NCI-H187 (cell line): Measurements from ENCODE around the gene ARHGAP24.
"Not testable (repeated sequence)": the region's sequence is repeated elsewhere in the genome, so short reads cannot be mapped to it uniquely, and the experiment has no call there.

Experiments
- DNase-seq, 2 experiments: peaks; one replicate each; lab custom pipeline; 2025; lab: John Stamatoyannopoulos, UW

The ARHGAP24 gene

DNA sequence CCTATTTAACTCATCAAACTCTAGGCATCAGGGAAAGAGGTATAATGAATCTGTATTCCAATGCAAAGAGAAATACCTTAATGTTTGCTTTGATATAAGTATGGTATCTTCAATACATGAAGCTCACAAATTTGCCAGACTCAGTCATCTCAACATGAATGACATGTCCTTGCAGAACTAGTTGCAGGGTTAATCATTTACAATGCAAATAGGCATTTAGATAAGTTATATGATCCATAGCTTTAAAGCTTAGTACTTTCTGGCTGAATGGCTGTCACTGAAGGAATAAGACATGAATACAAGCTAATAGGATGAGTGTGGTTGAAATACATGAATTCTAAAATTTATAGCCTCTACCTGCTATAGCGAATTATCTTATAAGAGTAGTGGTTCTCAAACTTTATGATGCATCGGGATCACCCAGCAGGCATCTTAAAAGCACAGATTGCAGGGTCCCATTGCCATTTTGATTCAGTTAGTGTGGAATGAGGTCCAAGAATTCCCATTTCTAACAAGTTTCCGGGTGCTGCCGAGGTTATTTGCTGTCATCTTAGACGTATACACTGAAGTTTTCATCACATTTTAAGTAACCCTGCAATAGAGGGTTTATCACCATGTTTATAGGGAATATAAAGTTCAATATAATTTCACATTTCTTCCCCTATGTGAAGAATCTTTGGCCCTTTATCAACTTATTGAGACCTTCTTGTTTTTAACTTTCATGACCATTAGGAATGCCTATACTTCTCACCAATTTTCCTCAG, 439.2 kb downstream of the ARHGAP24 start:
- DNase-seq: no peak

- DNase-seq: not testable (repeated sequence)
These were observed 440.6 kb downstream of the ARHGAP24 start for GRCh38 chr4:85915570-85915969.

GRCh38 chr4:85919200-85919887, 444.4 kb downstream of the ARHGAP24 start:
- no peak for DNase-seq

DNA sequence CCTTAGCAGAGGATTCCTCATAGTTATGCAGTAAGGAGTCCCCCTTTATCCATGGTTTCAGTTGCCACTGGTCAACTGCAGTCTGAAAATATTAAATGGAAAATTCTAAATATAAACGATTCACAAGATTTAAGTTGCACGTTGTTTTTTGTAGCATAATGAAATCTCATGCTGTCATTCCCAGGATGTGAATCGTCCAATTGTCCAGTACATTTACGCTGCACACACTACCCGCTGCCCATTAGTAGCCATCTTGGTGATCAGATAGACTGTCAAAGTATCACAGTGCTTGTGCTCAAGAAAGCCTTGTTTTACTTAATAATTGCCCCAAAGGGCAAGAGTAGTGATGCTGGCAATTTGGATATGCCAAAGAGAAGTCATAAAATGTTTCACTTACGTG, 450.1 kb downstream of the ARHGAP24 start:
- no peak for DNase-seq

DNA sequence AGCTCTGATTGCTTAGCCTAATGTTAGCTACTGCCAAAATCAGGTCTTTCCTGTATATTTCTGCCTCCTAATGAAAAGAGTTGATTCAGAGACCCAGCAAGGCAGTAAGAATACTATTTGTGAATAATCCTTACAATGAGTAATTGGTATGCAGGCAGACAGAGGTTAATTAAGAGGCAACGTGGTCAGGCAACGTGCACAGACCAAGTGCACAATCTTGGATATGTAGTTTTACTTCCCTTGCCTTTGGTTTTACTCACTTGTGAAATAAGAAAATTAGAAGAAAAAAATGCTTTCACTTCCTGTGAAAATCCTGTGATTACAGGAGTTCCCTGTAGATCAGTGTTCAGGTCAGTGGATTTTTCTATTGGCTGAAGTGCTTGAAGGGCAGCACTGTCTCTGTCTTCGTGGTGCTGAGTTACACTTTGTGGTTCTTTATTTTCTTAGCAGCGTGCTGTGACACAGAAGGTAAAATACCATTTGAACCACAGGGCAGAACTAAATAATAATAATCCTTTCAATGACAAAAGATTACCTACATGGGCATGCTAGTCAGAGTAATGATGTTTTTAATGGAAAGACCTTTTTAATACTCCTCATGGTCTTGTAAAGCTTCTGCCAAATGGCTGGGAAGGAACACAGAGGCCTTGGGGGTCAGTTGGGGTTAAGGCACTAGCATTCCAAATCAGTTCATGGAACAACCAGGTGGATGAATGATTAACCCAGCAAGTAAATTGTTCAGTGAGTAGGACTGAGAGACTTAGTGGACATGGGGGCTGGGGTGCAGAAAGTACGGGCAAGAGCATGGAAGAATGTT, 454.0 kb downstream of the ARHGAP24 start:
- no peak for DNase-seq

- peak; percentile 44 to 79 for DNase-seq
These were observed 455.2 kb downstream of the ARHGAP24 start for GRCh38 chr4:85929961-85930665.

- peak; percentile 15 to 23 for DNase-seq
These were observed 457.7 kb downstream of the ARHGAP24 start for GRCh38 chr4:85932500-85933290.

DNA sequence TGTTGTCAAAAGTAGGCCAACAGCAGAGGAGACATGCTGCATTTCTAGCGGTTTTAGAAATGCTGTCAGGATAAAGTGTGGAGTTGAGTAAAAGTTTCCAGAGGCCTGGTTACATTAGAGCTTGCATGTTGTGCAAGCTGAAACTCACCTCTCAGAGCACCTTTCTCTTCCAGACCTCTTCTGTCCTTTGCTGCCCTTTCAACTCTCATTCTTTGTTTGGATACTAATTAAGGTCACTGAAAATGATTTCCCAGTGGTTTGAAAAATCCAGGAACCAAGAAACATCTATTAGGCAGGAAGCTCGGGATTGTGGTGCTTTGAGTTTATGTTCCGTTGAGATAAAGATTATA, 458.3 kb downstream of the ARHGAP24 start:
- DNase-seq: no peak

DNA sequence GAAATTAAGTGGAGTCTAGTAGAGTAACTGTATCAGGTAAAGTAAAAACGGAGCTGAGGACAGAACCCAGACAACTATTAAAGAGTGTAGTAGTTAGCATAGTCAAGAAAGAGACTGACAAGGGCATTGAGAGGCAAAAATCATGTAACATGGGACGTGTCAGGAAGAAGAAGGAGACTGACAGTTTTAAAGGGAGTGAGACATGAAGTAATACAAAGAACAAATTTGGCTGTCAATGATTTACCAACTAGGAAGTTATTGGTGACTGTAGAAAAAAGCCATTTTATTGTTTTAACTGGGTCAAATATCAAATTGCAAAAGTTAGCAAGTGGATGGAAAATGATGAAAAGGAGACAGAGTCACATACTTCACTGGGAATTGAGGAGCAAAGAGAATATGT, 462.6 kb downstream of the ARHGAP24 start:
- no peak for DNase-seq

GRCh38 chr4:85938062-85938461, 463.1 kb downstream of the ARHGAP24 start:
- no peak for DNase-seq

GRCh38 chr4:85938902-85939301, 464.0 kb downstream of the ARHGAP24 start:
- no peak for DNase-seq

- DNase-seq: no peak
These were observed 464.6 kb downstream of the ARHGAP24 start for GRCh38 chr4:85939595-85939994.

- no peak for DNase-seq
These were observed 465.2 kb downstream of the ARHGAP24 start for GRCh38 chr4:85940151-85940550.

GRCh38 chr4:85942107-85942506, 467.2 kb downstream of the ARHGAP24 start:
- DNase-seq: no peak

DNA sequence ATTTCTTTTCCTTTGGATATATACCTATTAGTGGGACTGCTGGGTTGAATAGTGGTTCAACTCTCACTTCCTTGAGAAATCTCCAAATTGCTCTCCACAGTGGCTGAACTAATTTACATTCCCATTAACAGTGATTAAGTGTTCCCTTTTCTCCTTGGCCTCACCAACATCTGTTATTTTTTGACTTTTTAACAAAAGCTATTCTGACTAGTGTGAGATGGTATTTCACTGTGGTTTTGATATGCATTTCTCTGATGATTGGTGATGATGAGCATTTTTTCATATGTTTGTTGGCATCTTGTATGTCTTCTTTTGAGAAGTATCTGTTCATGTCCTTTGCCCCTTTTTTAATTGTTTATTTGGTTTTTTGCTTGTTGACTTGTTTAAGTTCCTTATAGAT, 471.9 kb downstream of the ARHGAP24 start:
- no peak for DNase-seq

DNA sequence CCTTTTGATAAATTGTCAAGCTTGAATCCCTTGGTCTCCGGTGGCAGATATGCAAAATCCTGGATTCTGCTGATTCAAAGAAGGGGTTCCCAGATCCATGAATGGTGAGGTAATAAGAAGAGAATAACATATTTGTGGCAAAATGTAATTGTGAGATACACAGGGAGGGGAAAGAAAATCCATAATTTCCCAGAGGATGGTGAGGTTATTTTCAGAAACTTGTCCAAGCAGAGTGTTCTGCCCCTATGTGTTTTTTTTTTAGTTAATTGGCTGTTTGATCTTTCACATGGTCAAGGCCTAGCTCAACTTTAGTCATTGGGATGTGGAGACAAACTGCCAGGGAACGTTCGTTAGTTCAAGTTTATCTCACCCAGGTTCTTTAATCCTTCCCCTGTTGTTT, 476.1 kb downstream of the ARHGAP24 start:
- DNase-seq: no peak

DNA sequence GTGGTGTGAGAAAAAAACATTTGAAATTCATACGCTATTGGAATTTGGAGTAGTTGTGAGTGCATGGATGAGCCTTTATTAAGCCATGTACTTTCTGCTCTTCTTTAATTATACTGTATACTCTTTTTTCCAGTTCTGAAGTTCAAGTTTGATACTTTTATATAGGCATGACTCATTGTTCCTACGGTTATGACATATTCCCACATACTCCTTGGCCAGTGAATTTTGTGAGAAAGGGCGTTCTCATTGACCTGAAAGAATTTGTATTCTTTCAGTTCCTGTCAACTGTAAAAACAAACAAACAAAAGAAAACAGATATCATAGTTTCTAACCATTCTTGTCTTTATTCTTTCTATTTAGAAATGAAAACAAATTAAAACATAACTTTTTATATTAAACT, 477.6 kb downstream of the ARHGAP24 start:
- DNase-seq: no peak

GRCh38 chr4:85952972-85953650, 478.2 kb downstream of the ARHGAP24 start:
- DNase-seq: no peak

DNA sequence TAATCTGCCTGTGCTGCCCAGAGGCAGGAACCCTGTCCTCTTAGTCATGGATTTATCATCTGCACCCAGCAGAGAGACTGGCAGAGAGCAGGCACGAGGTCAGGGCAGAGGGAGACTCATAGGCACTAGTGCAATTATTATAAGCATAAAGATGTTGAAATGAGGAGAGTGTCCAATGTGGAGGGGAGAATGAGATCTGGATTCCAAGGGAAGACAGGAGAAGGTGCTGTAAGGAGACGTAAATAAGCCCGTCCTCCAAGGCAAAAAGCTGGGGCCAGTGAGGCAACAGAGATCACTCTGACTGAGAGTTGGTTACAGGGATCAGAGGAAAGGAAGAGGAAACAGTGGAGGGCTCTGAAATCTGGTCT, 478.7 kb downstream of the ARHGAP24 start:
- DNase-seq: no peak

DNA sequence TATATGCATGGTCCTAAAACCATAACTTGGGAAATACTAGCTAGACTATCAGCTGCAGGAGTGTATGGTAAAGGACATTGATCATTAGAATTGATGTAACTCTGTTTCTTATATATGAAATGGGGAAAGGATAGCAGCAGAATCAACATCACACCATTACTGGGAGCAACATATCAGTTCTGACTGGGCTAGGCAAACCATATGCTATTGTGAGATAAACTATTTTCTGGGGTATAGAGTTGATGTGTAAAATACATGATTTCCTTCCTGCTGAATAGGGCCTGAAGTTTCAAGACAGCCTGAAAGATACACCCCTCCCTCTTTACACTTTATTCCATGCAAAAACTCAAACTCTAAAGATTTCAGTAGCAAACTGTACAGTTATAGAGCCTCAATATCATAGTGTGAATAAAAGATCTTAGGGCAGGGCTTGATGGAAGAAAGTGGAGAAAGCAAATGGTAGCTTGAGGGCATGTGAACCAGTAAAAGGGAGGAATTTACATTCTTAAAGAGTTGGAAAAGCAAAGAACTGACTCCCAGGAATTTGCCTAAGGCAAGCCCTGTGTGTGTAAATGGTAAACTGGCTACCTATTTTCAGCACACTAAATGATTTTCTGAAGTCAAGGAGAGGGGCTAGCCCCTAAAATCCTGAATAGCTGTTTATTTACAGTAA, 480.8 kb downstream of the ARHGAP24 start:
- no peak for DNase-seq
